IPS-NIHi7 (cell line): ENCODE data around the gene CRYZL1.

Experiments
- DNase-seq: peaks from one replicate; pipeline ENCODE4 v3.0.0; 2012; ENCODE audit warnings: mixed read lengths; ENCODE audit errors: extremely low spot score

The CRYZL1 gene

GRCh38 chr21:33541756-33542639, 99.5 kb downstream of the CRYZL1 start, which contains the start of gene GART:
TSS of gene GART (minus strand) at chr21:33542117. CDS start at chr21:33539315, 2,802 bp downstream.
- peak; percentile 87 for DNase-seq

GRCh38 chr21:33541105-33541711, 100.3 kb downstream of the CRYZL1 start:
- DNase-seq: no peak

- no peak for DNase-seq
Measured at GRCh38 chr21:33540711-33541104, 100.8 kb downstream of the CRYZL1 start.

GRCh38 chr21:33539616-33540015, 101.9 kb downstream of the CRYZL1 start:
- DNase-seq: no peak
